C4-2B (cell line): ENCODE data around the gene CREBL2.
A peak's percentile ranks its signal among the peaks of the same experiment; 100 is the strongest.
"Not testable (repeated sequence)": the region's sequence is repeated elsewhere in the genome, so short reads cannot be mapped to it uniquely, and the experiment has no call there.

Experiments used
- H3K27ac ChIP-seq: fragments of 450-650 bp; 2 replicates; pipeline ENCODE4 v1.5.1; 2017
- ZFX ChIP-seq: fragments of 450-650 bp; IDR thresholded peaks from 2 replicates; pipeline ENCODE4 v1.6.1; 2017
- TF ChIP-seq, protein P1 (sequence below): fragments of 450-650 bp; conservative IDR thresholded peaks from 2 replicates; pipeline ENCODE4 v1.5.1; 2017; ENCODE audit warnings: mild to moderate bottlenecking

Gene CREBL2

DNA sequence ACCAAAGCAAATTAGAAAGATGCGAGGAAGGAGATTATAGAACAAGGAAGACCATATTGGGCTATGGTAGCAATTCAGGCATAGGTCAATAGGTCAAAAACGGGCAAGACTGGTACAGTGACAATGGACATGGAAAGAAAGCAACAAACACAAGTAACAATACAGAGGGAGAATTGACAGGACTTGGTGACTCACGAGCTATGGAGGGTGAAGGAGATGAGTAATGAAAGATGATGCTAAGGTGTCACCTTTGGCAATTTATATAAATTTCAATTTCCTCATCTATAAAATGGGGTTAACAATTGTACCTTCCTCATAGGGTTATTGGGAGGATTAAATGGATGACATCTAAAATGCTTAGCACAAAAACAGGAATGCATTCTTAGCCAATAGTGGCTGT lies 33.9 kb upstream of the CREBL2 start:
- H3K27ac ChIP-seq: no peak overlapping the region
- no peak for TF ChIP-seq ZFX
- TF ChIP-seq, protein P1, sequence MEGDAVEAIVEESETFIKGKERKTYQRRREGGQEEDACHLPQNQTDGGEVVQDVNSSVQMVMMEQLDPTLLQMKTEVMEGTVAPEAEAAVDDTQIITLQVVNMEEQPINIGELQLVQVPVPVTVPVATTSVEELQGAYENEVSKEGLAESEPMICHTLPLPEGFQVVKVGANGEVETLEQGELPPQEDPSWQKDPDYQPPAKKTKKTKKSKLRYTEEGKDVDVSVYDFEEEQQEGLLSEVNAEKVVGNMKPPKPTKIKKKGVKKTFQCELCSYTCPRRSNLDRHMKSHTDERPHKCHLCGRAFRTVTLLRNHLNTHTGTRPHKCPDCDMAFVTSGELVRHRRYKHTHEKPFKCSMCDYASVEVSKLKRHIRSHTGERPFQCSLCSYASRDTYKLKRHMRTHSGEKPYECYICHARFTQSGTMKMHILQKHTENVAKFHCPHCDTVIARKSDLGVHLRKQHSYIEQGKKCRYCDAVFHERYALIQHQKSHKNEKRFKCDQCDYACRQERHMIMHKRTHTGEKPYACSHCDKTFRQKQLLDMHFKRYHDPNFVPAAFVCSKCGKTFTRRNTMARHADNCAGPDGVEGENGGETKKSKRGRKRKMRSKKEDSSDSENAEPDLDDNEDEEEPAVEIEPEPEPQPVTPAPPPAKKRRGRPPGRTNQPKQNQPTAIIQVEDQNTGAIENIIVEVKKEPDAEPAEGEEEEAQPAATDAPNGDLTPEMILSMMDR: no peak

DNA sequence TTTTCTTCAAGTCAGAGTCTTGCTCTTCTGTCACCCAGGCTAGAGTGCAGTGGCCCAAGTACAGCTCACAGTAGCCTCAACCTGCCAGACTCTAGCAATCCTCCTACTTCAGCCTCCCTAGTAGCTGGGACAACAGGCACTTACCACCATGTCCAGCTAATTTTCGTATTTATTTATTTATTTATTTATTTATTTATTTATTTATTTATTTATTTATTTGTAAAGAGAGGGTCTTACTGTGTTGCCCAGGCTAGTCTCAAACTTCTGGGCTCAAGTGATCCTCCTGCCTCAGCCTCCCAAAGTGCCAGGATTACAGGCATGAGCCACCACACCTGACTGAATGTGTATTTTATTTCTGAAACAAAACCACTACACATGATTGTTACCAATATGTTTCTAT lies 31.0 kb upstream of the CREBL2 start:
- not testable (repeated sequence) for H3K27ac ChIP-seq

GRCh38 chr12:12582193-12582881 lies 29.3 kb upstream of the CREBL2 start:
- H3K27ac ChIP-seq: no peak overlapping the region
- TF ChIP-seq ZFX: no peak
- TF ChIP-seq, protein P1: no peak

- no peak for TF ChIP-seq ZFX
- TF ChIP-seq, protein P1: no peak
- no peak overlapping the region for H3K27ac ChIP-seq
These were observed 28.8 kb upstream of the CREBL2 start for GRCh38 chr12:12582895-12583303.

- TF ChIP-seq, protein P1: no peak
- TF ChIP-seq ZFX: no peak
- H3K27ac ChIP-seq: no peak overlapping the region
These were observed 28.0 kb upstream of the CREBL2 start for GRCh38 chr12:12583510-12584178.

DNA sequence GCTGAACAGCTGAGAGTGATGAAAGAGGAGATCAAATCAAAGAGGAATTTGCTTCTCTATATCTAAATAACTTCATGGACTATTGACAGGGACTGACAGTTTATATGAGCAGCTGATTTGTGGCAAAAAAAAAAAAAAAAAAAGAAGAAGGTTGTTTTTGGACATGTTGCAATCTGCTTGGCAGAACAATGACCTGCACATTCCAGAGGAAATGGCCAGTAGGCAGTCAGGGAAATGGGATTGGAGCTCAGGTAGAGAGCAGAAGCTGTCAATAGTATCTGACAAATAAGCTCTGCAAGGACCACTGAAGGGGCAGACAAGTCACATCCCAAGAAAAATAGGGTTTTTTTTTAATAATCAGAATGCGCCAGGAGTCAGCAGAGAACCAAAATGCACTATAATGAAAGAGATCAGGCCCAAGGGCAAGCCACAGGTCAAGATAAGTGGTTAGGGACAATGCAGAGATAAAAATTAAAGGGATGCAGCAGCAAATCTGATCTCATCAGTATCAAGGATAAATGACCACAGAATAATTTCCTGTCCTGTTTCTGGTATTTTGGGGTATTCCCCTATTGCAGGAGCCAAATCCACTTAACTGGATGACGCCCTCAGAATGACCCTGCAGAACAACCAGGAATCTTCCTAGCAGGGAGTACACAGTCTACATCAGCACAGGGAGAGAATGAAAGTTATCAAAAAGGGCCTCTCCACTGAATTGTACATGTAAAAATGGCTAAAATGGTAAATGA lies 26.4 kb upstream of the CREBL2 start:
- TF ChIP-seq, protein P1: no peak
- TF ChIP-seq ZFX: no peak
- peak overlapping the region; percentile 95; the same call in 1 of the 2 replicates for H3K27ac ChIP-seq

DNA sequence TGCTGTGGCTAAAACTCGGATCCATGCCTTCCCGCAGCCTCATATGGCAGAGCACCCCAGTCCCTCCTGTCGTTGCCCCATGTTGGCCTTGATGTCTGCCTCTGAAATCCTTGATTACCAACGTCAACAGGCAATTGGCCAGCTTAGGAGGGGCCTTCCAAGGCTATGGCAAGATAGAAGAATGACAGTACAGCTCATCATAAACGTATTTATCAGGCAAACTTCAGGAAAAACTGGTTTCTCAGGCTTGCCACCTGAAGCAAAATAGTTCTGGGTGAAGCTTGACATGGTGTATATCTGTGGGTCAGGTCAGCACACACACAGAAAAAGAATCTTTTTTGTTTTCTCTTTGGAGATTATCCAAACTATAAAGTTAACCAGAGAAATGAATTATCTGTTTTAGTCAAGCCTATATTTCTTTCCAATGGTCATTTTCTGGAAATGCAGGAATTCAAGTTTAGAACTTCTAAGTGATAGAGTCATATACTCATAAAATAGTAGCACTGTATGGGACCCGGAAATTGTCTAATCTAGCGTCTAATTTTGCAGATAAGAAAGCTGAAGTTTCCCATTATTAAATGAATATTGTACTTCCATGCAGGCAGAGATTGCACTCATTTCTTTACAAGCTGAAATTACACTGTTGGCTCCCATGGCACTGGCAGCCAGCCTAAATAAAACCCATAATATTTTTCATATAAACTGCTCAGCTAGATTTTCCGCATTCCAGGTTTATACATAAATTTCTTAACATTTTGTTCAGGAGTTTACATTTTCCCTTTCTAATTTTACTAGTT lies 24.6 kb upstream of the CREBL2 start:
- TF ChIP-seq, protein P1: no peak
- no peak for TF ChIP-seq ZFX
- peak overlapping the region; percentile 95 for H3K27ac ChIP-seq
